Fibroblast of pulmonary artery (primary cell): ENCODE data around the gene HNF4A.
A peak's percentile ranks its signal among the peaks of the same experiment; 100 is the strongest.

ENCODE experiments used
- DNase-seq: peaks from one replicate; pipeline ENCODE4 v3.0.0-alpha.2; 2010; ENCODE audit warnings: low read depth
- H3K4me3 ChIP-seq: replicated peaks from 2 replicates; pipeline ENCODE4 v1.5.1; 2011; ENCODE audit warnings: low read depth, mild to moderate bottlenecking, control low read depth, low read length, moderate library complexity
- CTCF ChIP-seq: IDR thresholded peaks from 2 replicates; pipeline ENCODE4 v1.5.1; 2011; ENCODE audit warnings: mild to moderate bottlenecking, control low read depth, low read length, inconsistent platforms; ENCODE audit errors: missing control alignments

The HNF4A gene

DNA sequence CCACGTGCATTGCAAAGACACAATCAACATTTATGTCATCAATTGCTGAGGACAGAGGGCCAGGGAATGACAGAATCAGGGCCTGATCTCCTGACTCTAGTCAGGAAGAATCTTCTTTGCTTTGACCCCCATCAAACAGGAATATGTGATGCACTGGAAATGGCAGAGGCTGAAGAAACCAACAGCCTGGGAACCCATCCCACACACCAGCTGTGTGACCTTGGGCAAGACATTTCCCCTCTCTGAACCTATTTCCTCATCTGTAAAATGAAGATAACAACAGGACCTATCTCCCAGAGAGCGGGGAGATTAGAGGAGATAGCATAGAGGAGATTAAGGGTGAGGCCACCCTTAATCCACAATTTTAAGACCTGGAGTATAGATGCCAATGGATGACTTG, 1.5 kb downstream of the HNF4A start:
- DNase-seq, result no peak
- TF ChIP-seq CTCF, result no peak

GRCh38 chr20:44357555-44358125, 2.1 kb downstream of the HNF4A start:
- no peak for TF ChIP-seq CTCF
- DNase-seq, result peak; percentile 37
- no peak overlapping the region for H3K4me3 ChIP-seq

More for the DNA sequence above, 1.5 kb downstream of the HNF4A start:
- no peak overlapping the region for H3K4me3 ChIP-seq

- H3K4me3 ChIP-seq, result no peak overlapping the region
- TF ChIP-seq CTCF, result no peak
Observed at GRCh38 chr20:44358776-44359175, 3.3 kb downstream of the HNF4A start.

DNA sequence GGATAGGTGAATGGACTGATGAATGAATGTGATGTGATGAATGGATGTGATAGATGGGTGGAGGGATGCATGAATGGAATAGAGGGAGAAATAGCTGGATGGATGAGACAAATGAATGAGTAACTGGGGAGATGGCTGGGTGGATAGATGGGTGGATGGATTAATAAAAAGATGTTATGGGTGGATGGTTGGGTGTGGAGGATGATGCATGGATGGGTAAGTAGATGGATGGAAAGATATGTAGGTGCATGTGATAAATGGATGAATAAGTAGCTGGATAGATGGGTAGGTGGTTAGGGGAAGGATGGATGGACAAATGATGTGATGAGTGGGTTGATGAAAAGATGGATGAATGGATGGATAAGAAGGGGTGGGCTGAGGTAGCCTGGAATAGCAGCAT, 4.7 kb downstream of the HNF4A start:
- DNase-seq, result no peak
- no peak for TF ChIP-seq CTCF
- H3K4me3 ChIP-seq, result no peak overlapping the region

More at GRCh38 chr20:44358776-44359175, 3.3 kb downstream of the HNF4A start:
- DNase-seq, result no peak

DNA sequence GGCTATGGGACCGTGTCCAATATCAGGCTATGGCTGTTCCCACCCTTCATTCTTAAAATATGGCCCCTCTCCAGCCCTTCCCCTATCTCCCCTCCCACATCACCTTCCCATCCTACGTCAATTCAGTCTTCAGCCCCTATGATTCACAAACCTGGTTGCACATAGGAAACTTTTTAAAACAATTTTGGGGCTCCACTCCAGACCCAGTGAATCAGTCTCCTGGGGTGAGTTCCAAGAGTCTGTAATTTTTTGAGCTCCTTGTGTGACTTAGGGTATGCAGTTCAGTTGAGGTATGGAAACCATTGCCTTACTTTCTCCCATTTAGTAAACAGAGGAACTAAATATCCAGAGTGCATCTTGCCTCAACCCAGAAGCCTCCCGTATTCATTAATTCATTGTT, 5.5 kb downstream of the HNF4A start:
- DNase-seq, result no peak
- no peak overlapping the region for H3K4me3 ChIP-seq
- no peak for TF ChIP-seq CTCF

- no peak for TF ChIP-seq CTCF
- H3K4me3 ChIP-seq, result no peak overlapping the region
- DNase-seq, result no peak
Observed at GRCh38 chr20:44362466-44362940, 7.0 kb downstream of the HNF4A start.

DNA sequence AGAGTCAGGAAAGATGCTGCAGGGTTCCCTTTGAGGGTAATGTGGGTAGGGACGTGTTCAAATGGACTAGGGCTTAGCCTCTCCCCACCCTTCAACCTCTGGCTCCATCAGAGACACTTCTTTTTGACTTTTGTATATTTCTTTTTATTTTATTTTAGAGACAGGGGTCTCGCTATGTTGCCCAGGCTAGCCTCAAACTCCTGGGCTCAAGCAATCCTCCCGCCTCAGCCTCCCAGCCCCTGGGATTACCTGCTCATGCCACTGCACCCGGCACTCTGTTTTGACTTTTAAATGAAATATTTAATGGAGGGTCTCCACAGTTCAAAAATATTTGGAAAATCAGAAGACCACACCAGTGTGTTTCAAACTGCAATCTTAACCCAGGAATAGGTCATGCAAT, 8.6 kb downstream of the HNF4A start:
- DNase-seq, result no peak
- no peak for TF ChIP-seq CTCF
- H3K4me3 ChIP-seq, result no peak overlapping the region
